SK-N-SH (cell line): ENCODE data around the gene PSMA1. TPM values are rescaled to one million over a fixed set of nuclear protein-coding genes. Genes with fewer than 3 reads are reported as not detected.

Experiments
- CTCF ChIA-PET: fragments of 300-600, 350-600 bp; formaldehyde crosslinking; extraction: SDS; loops from one replicate; lab custom pipeline; 2021; lab: Yijun Ruan, JAX
- POLR2A ChIA-PET: fragments of 350-600 bp; sonication (Branson Sonifier 250); formaldehyde crosslinking; extraction: SDS; loops from one replicate; lab custom pipeline; 2020; ENCODE audit warnings: antibody characterized with exemption, inconsistent platforms; lab: Yijun Ruan, JAX
- DNase-seq: peaks from one replicate; pipeline ENCODE4 v3.0.0; 2012
- H2AFZ ChIP-seq: fragments of 200-600 bp; sonication (generic); 2 replicates; pipeline ENCODE4 v1.8.1; 2016; ENCODE audit warnings: antibody characterized with exemption, mild to moderate bottlenecking, low read depth
- H3F3A ChIP-seq: fragments of 200-600 bp; sonication (generic); replicated peaks from 2 replicates; pipeline ENCODE3; 2016; ENCODE audit warnings: antibody characterized with exemption, mild to moderate bottlenecking; ENCODE audit not compliant: insufficient read depth
- H3K27ac ChIP-seq, 2 experiments: fragments of 200-500 bp in 1 of 2; fragments of 200-600 bp in 1 of 2; sonication (Bioruptor generic) in 1 of 2; sonication (generic), shearing (Covaris generic) in 1 of 2; 2 replicates each; pipeline versions ENCODE4 v1.5.1 to v1.6.1; 2014 to 2016; ENCODE audit warnings: low read depth in 2 of 2, inconsistent platforms in 1 of 2, low read length in 1 of 2, mild to moderate bottlenecking in 1 of 2, mixed read lengths in 1 of 2
- H3K27me3 ChIP-seq: fragments of 200-600 bp; sonication (generic), shearing (Covaris generic); 2 replicates; pipeline ENCODE4 v1.6.1; 2016; ENCODE audit warnings: mixed run types; ENCODE audit not compliant: insufficient read depth
- H3K36me3 ChIP-seq, 2 experiments: fragments of 200-500 bp in 1 of 2; fragments of 200-600 bp in 1 of 2; sonication (Bioruptor generic) in 1 of 2; sonication (generic) in 1 of 2; replicated peaks in 1 of 2; 2 replicates each; pipeline versions ENCODE3 to v1.5.1; 2014 to 2016; ENCODE audit warnings: low read length in 1 of 2, mild to moderate bottlenecking in 1 of 2; ENCODE audit not compliant: insufficient read depth in 2 of 2, control insufficient read depth in 1 of 2
- H3K4me1 ChIP-seq, 2 experiments: fragments of 200-500 bp in 1 of 2; fragments of 200-600 bp in 1 of 2; sonication (Bioruptor generic) in 1 of 2; sonication (generic), shearing (Covaris generic) in 1 of 2; 2 replicates each; pipeline versions ENCODE4 v1.5.1 to v1.6.1; 2014 to 2016; ENCODE audit warnings: low read depth in 1 of 2, low read length in 1 of 2, mixed run types in 1 of 2; ENCODE audit not compliant: insufficient read depth in 2 of 2, control insufficient read depth in 1 of 2
- H3K4me2 ChIP-seq: fragments of 200-600 bp; sonication (generic), shearing (Covaris generic); 2 replicates; pipeline ENCODE4 v1.6.1; 2017; ENCODE audit warnings: mixed run types
- H3K4me3 ChIP-seq, 2 experiments: fragments of 200-500 bp in 1 of 2; fragments of 200-600 bp in 1 of 2; sonication (Bioruptor generic) in 1 of 2; sonication (generic), shearing (Covaris generic) in 1 of 2; 2 replicates each; pipeline versions ENCODE4 v1.5.1 to v1.8.1; 2014 to 2016; ENCODE audit warnings: low read depth in 2 of 2, inconsistent platforms in 1 of 2, low read length in 1 of 2, mild to moderate bottlenecking in 1 of 2, mixed read lengths in 1 of 2, moderate library complexity in 1 of 2
- H3K79me2 ChIP-seq: fragments of 200-600 bp; sonication (generic); 2 replicates; pipeline ENCODE4 v1.8.1; 2017; ENCODE audit warnings: mild to moderate bottlenecking; ENCODE audit not compliant: insufficient read depth
- H3K9ac ChIP-seq: fragments of 200-600 bp; sonication (generic); 2 replicates; pipeline ENCODE4 v1.6.1; 2017; ENCODE audit warnings: mixed run types
- H3K9me2 ChIP-seq: fragments of 200-600 bp; sonication (generic); 2 replicates; pipeline ENCODE4 v1.6.1; 2017; ENCODE audit warnings: mixed run types
- H3K9me3 ChIP-seq: fragments of 200-600 bp; sonication (generic); 2 replicates; pipeline ENCODE4 v1.6.1; 2017; ENCODE audit warnings: mixed run types, mild to moderate bottlenecking, moderate library complexity
- H4K20me1 ChIP-seq: fragments of 200-600 bp; sonication (generic); 2 replicates; pipeline ENCODE4 v1.6.1; 2017; ENCODE audit warnings: mild to moderate bottlenecking, mixed run types; ENCODE audit not compliant: insufficient read depth
- CHD2 ChIP-seq: fragments of 150-350 bp; IDR thresholded peaks from 2 replicates; pipeline ENCODE4 v1.6.1; 2018; ENCODE audit warnings: low read length; ENCODE audit not compliant: partially characterized antibody
- ELF1 ChIP-seq: IDR thresholded peaks from 2 replicates; pipeline ENCODE4 v1.4.0; 2012
- EP300 ChIP-seq, 2 experiments: IDR thresholded peaks; 2 replicates each; pipeline versions ENCODE4 v1.4.0 to v1.6.1; 2012; ENCODE audit warnings: borderline replicate concordance in 1 of 2, low read depth in 1 of 2, low read length in 1 of 2
- EZH2phosphoT487 ChIP-seq: fragments of 200-600 bp; sonication (generic); IDR thresholded peaks from 2 replicates; pipeline ENCODE4 v1.6.1; 2017; ENCODE audit warnings: low read depth, mixed run types, mild to moderate bottlenecking, antibody characterized with exemption, moderate library complexity, borderline replicate concordance
- GATA2 ChIP-seq: sonication (generic); formaldehyde crosslinking; IDR thresholded peaks from 2 replicates; pipeline ENCODE4 v1.5.0; 2020; ENCODE audit warnings: mild to moderate bottlenecking, missing genetic modification reagents
- IRF3 ChIP-seq: fragments of 150-350 bp; IDR thresholded peaks from 2 replicates; pipeline ENCODE4 v1.6.1; 2016; ENCODE audit warnings: mild to moderate bottlenecking, low read depth, low read length
- MEF2A ChIP-seq: IDR thresholded peaks from 2 replicates; pipeline ENCODE4 v1.4.0; 2012; ENCODE audit warnings: low read depth, borderline replicate concordance
- MXI1 ChIP-seq: IDR thresholded peaks from 2 replicates; pipeline ENCODE4 v1.6.1; 2012; ENCODE audit warnings: mild to moderate bottlenecking, low read depth, low read length, improper control_type of control experiment
- POLR2AphosphoS5 ChIP-seq: IDR thresholded peaks from 2 replicates; pipeline ENCODE4 v1.6.1; 2012; ENCODE audit warnings: low read depth, low read length
- RAD21 ChIP-seq: IDR thresholded peaks from 2 replicates; pipeline ENCODE4 v1.6.1; 2012; ENCODE audit warnings: mild to moderate bottlenecking, low read length
- RFX5 ChIP-seq: IDR thresholded peaks from 2 replicates; pipeline ENCODE4 v1.6.1; 2012; ENCODE audit warnings: mild to moderate bottlenecking, improper control_type of control experiment, low read length
- RXRA ChIP-seq: IDR thresholded peaks from 2 replicates; pipeline ENCODE4 v1.4.0; 2012; ENCODE audit warnings: low read depth, mild to moderate bottlenecking, borderline replicate concordance
- SIN3A ChIP-seq: IDR thresholded peaks from 2 replicates; pipeline ENCODE4 v1.6.1; 2012; ENCODE audit warnings: low read depth, mild to moderate bottlenecking, low read length, moderate library complexity, borderline replicate concordance
- TAF1 ChIP-seq: IDR thresholded peaks from 2 replicates; pipeline ENCODE4 v1.6.1; 2012; ENCODE audit warnings: low read depth, mild to moderate bottlenecking, low read length, moderate library complexity, borderline replicate concordance
- TCF12 ChIP-seq: IDR thresholded peaks from 2 replicates; pipeline ENCODE4 v1.4.0; 2012
- TEAD4 ChIP-seq: IDR thresholded peaks from 2 replicates; pipeline ENCODE4 v1.4.0; 2012; ENCODE audit warnings: mild to moderate bottlenecking, borderline replicate concordance; ENCODE audit not compliant: insufficient read depth
- YY1 ChIP-seq: IDR thresholded peaks from 2 replicates; pipeline ENCODE4 v1.4.0; 2012; ENCODE audit warnings: low read depth, mild to moderate bottlenecking
- WGBS: methylation state at CpG from one replicate; pipeline ENCODE4 v1.1.6; 2017; ENCODE audit warnings: low lambda C conversion rate; 5-methylcytosine and 5-hydroxymethylcytosine counted together
- polyA plus RNA-seq, 3 experiments: library from polyadenylated mRNA; depleted of rRNA; stranded (reverse); fragments of >200 nt; gene quantifications; 2 replicates each; pipeline ENCODE4 v1.2.3, GENCODE V29; 2012
- TF ChIP-seq, protein P1 (sequence below): fragments of 150-350 bp; IDR thresholded peaks from 2 replicates; pipeline ENCODE4 v1.6.1; 2017; ENCODE audit warnings: antibody characterized with exemption, low read length, low read depth, borderline replicate concordance
- TF ChIP-seq, protein P2 (sequence below): IDR thresholded peaks from 2 replicates; pipeline ENCODE4 v1.4.0; 2012; ENCODE audit warnings: low read depth

The PSMA1 gene
- polyA plus RNA-seq, 1 of the 3 experiments (the other 2 are of a cell fraction): 166 TPM

- TF ChIP-seq POLR2AphosphoS5 (no peak), EZH2phosphoT487 (no peak), CHD2 (no peak), YY1 (no peak), TEAD4 (no peak), SIN3A (no peak), MXI1 (no peak), GATA2 (CRISPR knock-in tag) (no peak), RAD21 (no peak), ELF1 (no peak), RFX5 (no peak)
These were observed 1.4 kb downstream of the PSMA1 start (continued) for GRCh38 chr11:14518820-14519219.

DNA sequence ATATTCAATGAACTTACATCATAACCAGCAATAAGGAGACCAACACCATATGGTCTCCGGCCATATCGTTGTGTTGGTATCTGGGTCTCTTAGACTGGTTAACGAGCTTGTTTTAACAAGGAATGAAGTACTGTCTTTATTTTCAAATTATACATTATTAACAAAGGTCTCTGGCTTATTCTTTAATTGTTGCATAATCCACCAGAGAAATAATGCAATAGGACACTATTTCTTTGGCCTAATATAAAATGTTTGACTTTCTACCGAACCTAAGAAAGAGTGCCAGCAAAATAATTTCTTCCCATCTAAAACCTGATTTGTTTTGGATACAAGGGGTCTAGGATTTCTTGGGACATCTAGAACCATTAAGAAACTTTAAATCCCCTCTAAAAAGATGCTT lies 6.4 kb downstream of the PSMA1 start:
- H3K36me3 ChIP-seq: peaks cover 69 to 91% of the 10 kb centered on the region in 2 experiments
- H3K27ac ChIP-seq: no peak overlapping the region
- peaks cover 51% of the 10 kb centered on the region for H3K79me2 ChIP-seq
- H3K27me3 ChIP-seq: no peaks in the 10 kb centered on the region
- H3K4me3 ChIP-seq: no peak overlapping the region
- no peak overlapping the region for H3K4me2 ChIP-seq
- no peak overlapping the region for H2AFZ ChIP-seq
- TF ChIP-seq MXI1 (no peak), IRF3 (no peak), RAD21 (no peak), YY1 (no peak), EP300 (IDR thresholded peaks at IDR 0.05; ENCODE audit: borderline replicate concordance in 1 of 2, low read depth in 1 of 2, low read length in 1 of 2) (no peak), TAF1 (no peak), RXRA (no peak), MEF2A (no peak), TCF12 (no peak)
- TF ChIP-seq, protein P1, sequence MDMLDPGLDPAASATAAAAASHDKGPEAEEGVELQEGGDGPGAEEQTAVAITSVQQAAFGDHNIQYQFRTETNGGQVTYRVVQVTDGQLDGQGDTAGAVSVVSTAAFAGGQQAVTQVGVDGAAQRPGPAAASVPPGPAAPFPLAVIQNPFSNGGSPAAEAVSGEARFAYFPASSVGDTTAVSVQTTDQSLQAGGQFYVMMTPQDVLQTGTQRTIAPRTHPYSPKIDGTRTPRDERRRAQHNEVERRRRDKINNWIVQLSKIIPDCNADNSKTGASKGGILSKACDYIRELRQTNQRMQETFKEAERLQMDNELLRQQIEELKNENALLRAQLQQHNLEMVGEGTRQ: no peak
- TF ChIP-seq, protein P2, sequence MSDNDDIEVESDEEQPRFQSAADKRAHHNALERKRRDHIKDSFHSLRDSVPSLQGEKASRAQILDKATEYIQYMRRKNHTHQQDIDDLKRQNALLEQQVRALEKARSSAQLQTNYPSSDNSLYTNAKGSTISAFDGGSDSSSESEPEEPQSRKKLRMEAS: no peak
- H4K20me1 ChIP-seq: no peaks in the 10 kb centered on the region
- 94% methylated on average over 4 of the region's 4 CpGs for WGBS
- H3F3A ChIP-seq: no peaks in the 10 kb centered on the region
- H3K9me2 ChIP-seq: no peaks in the 10 kb centered on the region
- ChIA-PET POLR2A (no interaction called here), CTCF (interaction anchor here (1.0 kb wide), 1 partner anchor 14 kb away, joined by 3 read pairs; the partner anchor contains the start of gene COPB1)
- H3K9ac ChIP-seq: no peak overlapping the region
- peaks cover 0 to 3% of the 10 kb centered on the region in 2 experiments; a peak in 2 of 4 replicates for H3K4me1 ChIP-seq
- no peaks in the 10 kb centered on the region for H3K9me3 ChIP-seq
- no peak for DNase-seq
